Common myeloid progenitor, CD34-positive (primary cell): ENCODE measurements around the gene HLA-DMB.

Source experiments
- CTCF ChIA-PET: fragments of 350-600 bp; sonication (Branson Sonifier 250); formaldehyde crosslinking; loops from one replicate; lab custom pipeline; 2021; ENCODE audit warnings: antibody characterized with exemption; lab: Charles Lee
- POLR2A ChIA-PET: fragments of 350-600 bp; sonication (Branson Sonifier 250); formaldehyde crosslinking; loops from one replicate; lab custom pipeline; 2021; ENCODE audit warnings: antibody characterized with exemption; lab: Charles Lee
- DNase-seq, 3 donors: peaks; one replicate each; pipeline versions ENCODE4 v3.0.0 to v3.0.0-alpha.2; 2013
- H3K27ac ChIP-seq, 2 experiments: 1 replicate in 1 of 2; 2 replicates in 1 of 2; pipeline ENCODE4 v1.7.0; 2013; ENCODE audit warnings: inconsistent platforms in 2 of 2, low read length in 2 of 2, mild to moderate bottlenecking in 2 of 2, low read depth in 1 of 2, moderate library complexity in 1 of 2; ENCODE audit not compliant: severe bottlenecking in 2 of 2, insufficient read depth in 1 of 2, poor library complexity in 1 of 2
- H3K27me3 ChIP-seq, 5 experiments: replicated peaks in 2 of 5; 1 replicate in 3 of 5; 2 replicates in 2 of 5; pipeline versions ENCODE4 v1.6.1 to v1.7.0; 2013; ENCODE audit warnings: low read length in 4 of 5, mild to moderate bottlenecking in 2 of 5, moderate library complexity in 2 of 5, inconsistent platforms in 1 of 5; ENCODE audit not compliant: insufficient read depth in 5 of 5, control insufficient read depth in 4 of 5
- H3K36me3 ChIP-seq, 4 experiments: 1 replicate in 2 of 4; 2 replicates in 2 of 4; pipeline versions ENCODE4 v1.6.1 to v1.7.0; 2013; ENCODE audit warnings: low read length in 3 of 4, control low read depth in 1 of 4, mild to moderate bottlenecking in 1 of 4; ENCODE audit not compliant: control insufficient read depth in 4 of 4, insufficient read depth in 4 of 4
- H3K4me1 ChIP-seq, 4 experiments: 1 replicate in 3 of 4; 2 replicates in 1 of 4; pipeline versions ENCODE4 v1.6.1 to v1.7.1; 2013; ENCODE audit warnings: low read length in 3 of 4, mild to moderate bottlenecking in 3 of 4, control low read depth in 1 of 4, inconsistent platforms in 1 of 4, moderate library complexity in 1 of 4; ENCODE audit not compliant: control insufficient read depth in 4 of 4, insufficient read depth in 4 of 4; ENCODE audit errors: control extremely low read depth in 1 of 4
- H3K4me3 ChIP-seq, 7 experiments: 1 replicate in 4 of 7; 2 replicates in 3 of 7; pipeline versions ENCODE4 v1.5.1 to v1.7.0; 2013; ENCODE audit warnings: mild to moderate bottlenecking in 7 of 7, low read length in 6 of 7, moderate library complexity in 6 of 7, inconsistent platforms in 2 of 7, low read depth in 2 of 7, control low read depth in 1 of 7; ENCODE audit not compliant: insufficient read depth in 4 of 7, control insufficient read depth in 1 of 7; ENCODE audit errors: extremely low read depth in 1 of 7
- H3K9me3 ChIP-seq, 5 experiments: 1 replicate in 4 of 5; 2 replicates in 1 of 5; pipeline versions ENCODE4 v1.6.1 to v1.7.1; 2013; ENCODE audit warnings: low read length in 4 of 5, mild to moderate bottlenecking in 2 of 5, inconsistent platforms in 1 of 5, low read depth in 1 of 5, moderate library complexity in 1 of 5; ENCODE audit not compliant: control insufficient read depth in 4 of 5, insufficient read depth in 2 of 5; ENCODE audit errors: control extremely low read depth in 1 of 5
- WGBS: methylation state at CpG from one replicate; pipeline ENCODE4 v1.1.5; 2013; ENCODE audit not compliant: insufficient coverage; 5-methylcytosine and 5-hydroxymethylcytosine counted together

Gene HLA-DMB

GRCh38 chr6:32976334-32977069 lies 35.7 kb upstream of the HLA-DMB start:
- H3K36me3 ChIP-seq = peaks cover 34 to 90% (median 73%) of the 10 kb centered on the region in 4 experiments
- no peak for DNase-seq
- POLR2A ChIA-PET = interaction anchor here (0.7 kb wide), 1 partner anchor 12 kb away, joined by 3 read pairs; no protein-coding TSS in a partner anchor
- CTCF ChIA-PET = interaction anchor here (0.9 to 19.5 kb wide), 9 partner anchors 8 to 91 kb away, joined by 3 to 346 read pairs (median 4); partner anchors contain the start of gene HLA-DMA
- H3K27ac ChIP-seq = no peak overlapping the region
- H3K27me3 ChIP-seq = no peaks in the 10 kb centered on the region
- WGBS = 99% methylated on average over 6 of the region's 7 CpGs
- H3K4me1 ChIP-seq = peaks cover 11 to 31% (median 28%) of the 10 kb centered on the region in 4 experiments
- no peak overlapping the region for H3K4me3 ChIP-seq
- H3K9me3 ChIP-seq = no peaks in the 10 kb centered on the region

- WGBS = 80% methylated on average over 2 of the region's 2 CpGs
- no peak for DNase-seq
- ChIA-PET CTCF (interaction anchor here (0.9 to 19.5 kb wide), 6 partner anchors 8 to 90 kb away, joined by 3 to 346 read pairs (median 5); partner anchors contain the start of gene HLA-DMA), POLR2A (no interaction called here)
- Histone ChIP-seq H3K36me3 (peaks cover 34 to 84% (median 70%) of the 10 kb centered on the region in 4 experiments), H3K9me3 (no peaks in the 10 kb centered on the region), H3K27ac (no peak overlapping the region), H3K4me1 (peaks cover 11 to 37% (median 30%) of the 10 kb centered on the region in 4 experiments), H3K4me3 (peak overlapping the region in 1 of 7 experiments; percentile 99), H3K27me3 (no peaks in the 10 kb centered on the region)
Observed at GRCh38 chr6:32975886-32976285, 35.1 kb upstream of the HLA-DMB start.

- Histone ChIP-seq H3K27ac (peak overlapping the region; percentile 47 to 87), H3K36me3 (peaks cover 29 to 73% (median 60%) of the 10 kb centered on the region in 4 experiments), H3K4me3 (peak overlapping the region; percentile 24 to 100 (median 97)), H3K27me3 (no peaks in the 10 kb centered on the region), H3K9me3 (no peaks in the 10 kb centered on the region), H3K4me1 (peaks cover 11 to 45% (median 36%) of the 10 kb centered on the region in 4 experiments)
- no peak for DNase-seq
- WGBS = 56% methylated on average over 10 of the region's 14 CpGs
- CTCF ChIA-PET = interaction anchor here (0.7 to 19.5 kb wide), 8 partner anchors 10 to 107 kb away, joined by 3 to 346 read pairs (median 4); partner anchors contain the start of gene HLA-DMA
- POLR2A ChIA-PET = interaction anchor here (0.5 to 9.6 kb wide), 6 partner anchors 10 to 272 kb away, joined by 3 to 149 read pairs (median 15); partner anchors contain the start of gene HLA-DMA
Observed at GRCh38 chr6:32974541-32975308, 33.9 kb upstream of the HLA-DMB start.

- WGBS = 13% methylated on average over 2 of the region's 4 CpGs
- CTCF ChIA-PET = interaction anchor here (0.6 to 19.5 kb wide), 10 partner anchors 10 to 106 kb away, joined by 3 to 346 read pairs (median 4); partner anchors contain the start of gene HLA-DMA
- Histone ChIP-seq H3K27ac (peak overlapping the region; percentile 78 to 87), H3K4me1 (peaks cover 11 to 52% (median 42%) of the 10 kb centered on the region in 4 experiments), H3K27me3 (no peaks in the 10 kb centered on the region), H3K4me3 (peak overlapping the region in 6 of 7 experiments; percentile 97 to 100 (median 98)), H3K9me3 (no peaks in the 10 kb centered on the region), H3K36me3 (peaks cover 29 to 66% (median 52%) of the 10 kb centered on the region in 4 experiments)
- DNase-seq = peak; percentile 54 to 79 (median 67)
- POLR2A ChIA-PET = interaction anchor here (0.6 to 9.6 kb wide), 6 partner anchors 10 to 273 kb away, joined by 3 to 149 read pairs (median 14); partner anchors contain the start of gene HLA-DMA
Observed at GRCh38 chr6:32974016-32974333, 33.1 kb upstream of the HLA-DMB start.

- WGBS = under 1% methylated on average over 20 of the region's 23 CpGs
- peak; percentile 39 to 71 (median 67) for DNase-seq
Observed at GRCh38 chr6:32973144-32974015, 32.6 kb upstream of the HLA-DMB start.

More at GRCh38 chr6:32973144-32974015, 32.6 kb upstream of the HLA-DMB start:
- ChIA-PET CTCF (interaction anchor here (0.6 to 19.5 kb wide), 14 partner anchors 9 to 128 kb away, joined by 3 to 346 read pairs (median 4); partner anchors contain the start of genes HLA-DMA and PSMB8), POLR2A (interaction anchor here (0.5 to 9.6 kb wide), 11 partner anchors 7 to 394 kb away, joined by 3 to 149 read pairs (median 19); partner anchors contain the start of genes HLA-DMA, HLA-DMB, RPS18 and VPS52)
- Histone ChIP-seq H3K27ac (peak overlapping the region; percentile 78 to 87), H3K9me3 (no peaks in the 10 kb centered on the region), H3K4me1 (peaks cover 11 to 52% (median 42%) of the 10 kb centered on the region in 4 experiments), H3K27me3 (no peaks in the 10 kb centered on the region), H3K36me3 (peaks cover 26 to 61% (median 49%) of the 10 kb centered on the region in 4 experiments), H3K4me3 (peak overlapping the region; percentile 90 to 100 (median 97))
